ENCODE data around the gene LZIC.
"Not testable (repeated sequence)": the region's sequence is repeated elsewhere in the genome, so short reads cannot be mapped to it uniquely, and the experiment has no call there.

Gene LZIC

DNA sequence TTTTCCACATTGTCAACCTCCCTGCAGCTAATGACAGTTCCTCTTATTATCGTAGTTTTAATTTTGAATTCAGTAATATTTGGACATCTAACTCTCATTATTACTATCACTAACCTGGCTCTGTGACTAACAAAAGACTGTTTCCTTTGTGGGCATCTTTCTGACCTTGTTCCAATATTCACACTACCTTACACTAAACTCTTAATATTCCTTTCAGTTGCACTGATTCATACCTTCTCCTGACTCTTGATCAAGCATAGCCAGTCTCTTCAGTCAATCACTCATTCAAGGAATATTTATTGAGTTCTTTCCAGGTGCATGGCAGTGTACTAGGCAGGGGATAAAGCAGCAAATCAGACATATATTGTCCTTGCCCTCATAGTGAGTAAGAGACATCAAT lies 25.3 kb downstream of the LZIC start:
- peaks cover 4% of the 10 kb centered on the region for H3K4me1 Mint-ChIP-seq
- H3K36me3 Mint-ChIP-seq (ENCODE audit: low read depth): no peaks in the 10 kb centered on the region
- no peaks in the 10 kb centered on the region for H3K9me3 Mint-ChIP-seq
- TF ChIP-seq, protein P1, sequence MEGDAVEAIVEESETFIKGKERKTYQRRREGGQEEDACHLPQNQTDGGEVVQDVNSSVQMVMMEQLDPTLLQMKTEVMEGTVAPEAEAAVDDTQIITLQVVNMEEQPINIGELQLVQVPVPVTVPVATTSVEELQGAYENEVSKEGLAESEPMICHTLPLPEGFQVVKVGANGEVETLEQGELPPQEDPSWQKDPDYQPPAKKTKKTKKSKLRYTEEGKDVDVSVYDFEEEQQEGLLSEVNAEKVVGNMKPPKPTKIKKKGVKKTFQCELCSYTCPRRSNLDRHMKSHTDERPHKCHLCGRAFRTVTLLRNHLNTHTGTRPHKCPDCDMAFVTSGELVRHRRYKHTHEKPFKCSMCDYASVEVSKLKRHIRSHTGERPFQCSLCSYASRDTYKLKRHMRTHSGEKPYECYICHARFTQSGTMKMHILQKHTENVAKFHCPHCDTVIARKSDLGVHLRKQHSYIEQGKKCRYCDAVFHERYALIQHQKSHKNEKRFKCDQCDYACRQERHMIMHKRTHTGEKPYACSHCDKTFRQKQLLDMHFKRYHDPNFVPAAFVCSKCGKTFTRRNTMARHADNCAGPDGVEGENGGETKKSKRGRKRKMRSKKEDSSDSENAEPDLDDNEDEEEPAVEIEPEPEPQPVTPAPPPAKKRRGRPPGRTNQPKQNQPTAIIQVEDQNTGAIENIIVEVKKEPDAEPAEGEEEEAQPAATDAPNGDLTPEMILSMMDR (IDR thresholded peaks at IDR 0.05; ENCODE audit: unreplicated experiment in 3 of 3): no peak
- H3K4me3 Mint-ChIP-seq: no peak overlapping the region
- no peak overlapping the region for H3K27ac Mint-ChIP-seq
- H3K27me3 Mint-ChIP-seq (ENCODE audit: low read depth): peaks cover 1% of the 10 kb centered on the region

DNA sequence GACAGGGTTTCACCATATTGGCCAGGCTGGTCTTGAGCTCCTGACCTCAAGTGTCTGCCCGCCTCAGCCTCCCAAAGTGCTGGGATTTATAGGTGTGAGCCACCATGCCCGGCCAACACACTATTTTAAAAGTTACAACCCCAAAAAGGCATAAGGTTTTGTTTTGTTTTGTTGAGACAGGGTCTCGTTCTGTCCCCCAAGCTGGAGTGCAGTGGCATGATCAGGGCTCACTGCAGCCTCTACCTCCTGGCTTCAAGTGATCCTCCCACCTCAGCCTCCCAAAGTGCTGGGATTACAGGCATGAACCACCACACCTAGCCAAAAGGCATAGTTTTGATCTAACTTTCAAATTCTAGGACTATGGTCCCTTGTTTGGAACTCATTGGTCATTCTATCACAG lies 25.7 kb downstream of the LZIC start:
- not testable (repeated sequence) for H3K4me3 Mint-ChIP-seq; H3K4me1 Mint-ChIP-seq; H3K9me3 Mint-ChIP-seq; H3K27me3 Mint-ChIP-seq (ENCODE audit: low read depth); H3K36me3 Mint-ChIP-seq (ENCODE audit: low read depth); H3K27ac Mint-ChIP-seq

DNA sequence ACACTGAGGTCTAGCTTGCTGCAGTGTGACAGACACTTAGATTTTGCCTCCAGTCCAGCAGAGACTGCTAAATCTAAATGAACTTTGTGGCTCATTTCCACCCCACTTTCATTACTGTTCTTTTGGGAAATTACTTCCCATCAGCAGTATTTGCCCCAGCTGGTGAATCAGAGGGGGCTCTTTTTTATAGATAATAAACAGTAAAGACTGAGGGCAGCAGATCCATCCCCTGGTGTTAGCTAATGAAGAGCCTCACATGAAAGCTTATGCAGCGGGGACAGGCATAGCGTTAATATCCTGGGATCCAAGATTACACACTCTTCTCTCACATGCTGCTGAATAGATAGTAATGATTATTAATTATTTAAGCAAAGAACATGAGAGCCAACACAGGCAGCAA lies 26.7 kb downstream of the LZIC start:
- Mint-ChIP-seq H3K4me1 (peaks cover 13% of the 10 kb centered on the region), H3K36me3 (ENCODE audit: low read depth) (no peaks in the 10 kb centered on the region), H3K27me3 (ENCODE audit: low read depth) (peaks cover 5% of the 10 kb centered on the region), H3K4me3 (no peak overlapping the region), H3K27ac (no peak overlapping the region), H3K9me3 (no peaks in the 10 kb centered on the region)
- TF ChIP-seq, protein P1 (IDR thresholded peaks at IDR 0.05; ENCODE audit: unreplicated experiment in 3 of 3): no peak

DNA sequence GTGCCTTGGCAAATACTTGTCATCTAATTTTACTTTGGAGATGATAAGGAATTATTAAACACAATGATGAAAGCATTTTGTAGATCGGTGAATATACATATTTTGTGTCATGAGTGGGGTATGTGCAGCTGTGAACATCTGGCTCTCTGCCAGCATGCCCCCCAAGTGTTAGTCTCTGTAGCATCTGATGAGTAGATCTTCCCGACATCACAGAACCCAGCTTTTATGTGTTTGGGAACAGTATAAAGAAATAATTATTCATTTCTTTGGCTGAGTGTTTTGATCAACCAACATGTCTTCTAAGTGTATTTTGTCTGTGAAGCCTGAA lies 28.6 kb downstream of the LZIC start:
- H3K27ac Mint-ChIP-seq: peak overlapping the region in 2 of 3 experiments; percentile 7 to 15
- H3K27me3 Mint-ChIP-seq (ENCODE audit: low read depth): peaks cover 5% of the 10 kb centered on the region
- H3K9me3 Mint-ChIP-seq: no peaks in the 10 kb centered on the region
- peaks cover 21% of the 10 kb centered on the region for H3K4me1 Mint-ChIP-seq
- TF ChIP-seq, protein P1 (IDR thresholded peaks at IDR 0.05; ENCODE audit: unreplicated experiment in 3 of 3): no peak
- H3K4me3 Mint-ChIP-seq: no peak overlapping the region
- no peaks in the 10 kb centered on the region for H3K36me3 Mint-ChIP-seq (ENCODE audit: low read depth)

DNA sequence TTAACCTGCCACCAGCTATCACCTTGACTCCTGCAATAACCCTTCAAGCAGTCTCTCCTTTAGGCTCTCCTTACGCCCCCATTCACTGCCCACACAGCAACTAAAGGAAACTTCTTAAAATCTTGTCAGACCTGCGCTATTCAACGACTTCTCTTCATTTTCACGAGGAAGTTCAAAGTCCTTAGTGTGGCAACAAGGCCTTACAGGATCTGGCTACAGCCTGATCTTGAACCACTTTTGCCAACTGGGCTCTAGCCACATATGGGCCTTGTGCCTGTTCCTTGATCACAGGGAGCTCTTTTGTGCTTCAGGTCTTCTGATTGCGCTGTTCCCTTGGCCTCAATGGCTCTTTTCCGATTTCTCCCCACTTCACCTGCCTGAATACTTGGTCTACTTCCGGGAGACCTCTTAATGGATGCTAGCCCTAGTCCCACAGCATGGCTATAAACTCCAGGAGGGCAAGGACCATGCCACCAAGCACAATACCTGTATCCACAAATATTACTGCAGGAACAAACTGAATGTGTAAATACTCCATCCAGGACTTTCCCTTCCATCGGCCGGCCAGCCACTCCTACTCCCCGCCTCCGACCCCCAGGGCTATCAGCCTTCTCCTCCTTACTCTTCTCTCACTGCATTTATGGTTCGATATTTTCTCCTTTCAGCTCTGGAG lies 30.8 kb downstream of the LZIC start:
- Mint-ChIP-seq H3K27ac (peak overlapping the region; percentile 53 to 84 (median 60)), H3K27me3 (ENCODE audit: low read depth) (peaks cover 5% of the 10 kb centered on the region), H3K36me3 (ENCODE audit: low read depth) (peaks cover 4% of the 10 kb centered on the region), H3K4me1 (peaks cover 37% of the 10 kb centered on the region), H3K9me3 (no peaks in the 10 kb centered on the region), H3K4me3 (peak overlapping the region; percentile 72 to 77 (median 76))
- TF ChIP-seq, protein P1 (IDR thresholded peaks at IDR 0.05; ENCODE audit: unreplicated experiment in 3 of 3): no peak

DNA sequence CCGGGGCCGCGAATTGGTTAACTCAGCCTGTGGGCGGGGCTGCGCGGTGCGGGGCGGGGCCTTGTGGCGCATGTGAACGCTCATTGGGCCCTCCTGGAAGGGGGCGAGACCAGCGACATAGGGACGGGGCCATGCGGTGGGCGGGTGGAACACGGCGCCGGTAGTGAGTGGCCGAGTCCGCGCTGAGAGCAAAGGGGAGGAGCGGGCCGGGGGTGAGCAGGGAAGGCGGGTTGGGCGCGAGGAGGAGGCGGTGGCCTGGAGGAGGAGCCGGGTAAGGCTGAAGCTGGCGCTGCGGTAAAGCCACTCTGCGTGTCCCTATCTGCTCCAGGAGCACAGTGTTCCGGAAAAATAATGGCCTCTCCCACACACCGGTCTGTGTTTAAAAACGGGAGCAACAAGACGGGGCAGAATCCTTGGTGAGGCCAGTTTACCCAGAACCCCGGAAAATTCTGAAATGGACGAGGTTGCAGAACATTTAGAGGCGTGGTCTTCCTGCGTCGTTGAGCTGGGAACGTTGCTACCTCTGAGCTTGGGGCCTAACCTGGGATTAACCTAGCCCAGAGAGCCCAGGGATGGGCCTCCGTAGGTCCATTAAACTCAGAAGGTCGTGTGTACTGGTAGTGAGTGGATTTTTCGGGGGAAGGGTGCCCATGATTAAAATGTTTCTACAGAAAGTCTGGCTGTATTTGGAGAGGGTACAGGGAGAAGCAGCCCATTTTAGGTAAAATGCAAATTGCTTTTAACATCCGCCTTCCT lies 32.6 kb downstream of the LZIC start:
- TF ChIP-seq, protein P1 (IDR thresholded peaks at IDR 0.05; ENCODE audit: unreplicated experiment in 3 of 3): no peak
- no peaks in the 10 kb centered on the region for H3K9me3 Mint-ChIP-seq
- peak overlapping the region; percentile 97 to 98 (median 98) for H3K27ac Mint-ChIP-seq
- H3K27me3 Mint-ChIP-seq (ENCODE audit: low read depth): peaks cover 5% of the 10 kb centered on the region
- peaks cover 4% of the 10 kb centered on the region for H3K36me3 Mint-ChIP-seq (ENCODE audit: low read depth)
- H3K4me1 Mint-ChIP-seq: peaks cover 45% of the 10 kb centered on the region
- peak overlapping the region; percentile 88 to 92 (median 92) for H3K4me3 Mint-ChIP-seq

Measured in nephron (organoid).